ENCODE results near the gene ACLY. TPM values are rescaled to one million over a fixed set of nuclear protein-coding genes. Genes with fewer than 3 reads are reported as not detected.

The ACLY gene
- 100 to 1,000 TPM; 254 to 315 (median 279) TPM for total RNA-seq (2021; fragmentation: NEBNext Ultra II Directional; extraction: Animal tissue kit (Norgen Biotek cat#: 25700))
- long read RNA-seq, full-length matches to known transcripts: 97 of 187 reads
- long read RNA-seq, partial matches to known transcripts: 56 of 187 reads
- long read RNA-seq, other reads (novel, unspliced or antisense): 34 of 187 reads

GRCh38 chr17:41918314-41919164 is at the start of gene ACLY:
ACLY (minus strand) TSS chr17:41918951; CDS start chr17:41913873, 5,078 bp downstream.
- Mint-ChIP-seq H3K27ac (peak within 1 kb of the TSS; percentile 88), H3K36me3 (ENCODE audit: low read depth) (peaks cover 22% of the 10 kb centered on the region), H3K4me3 (peak within 1 kb of the TSS; percentile 97), H3K9me3 (no peaks in the 10 kb centered on the region), H3K4me1 (ENCODE audit: low read depth) (peaks cover 47% of the 10 kb centered on the region), H3K27me3 (ENCODE audit: insufficient read depth) (peaks cover 3% of the 10 kb centered on the region)
- peak; percentile 95 for DNase-seq
- no peak for TF ChIP-seq CTCF (IDR thresholded peaks at IDR 0.05)

- Mint-ChIP-seq H3K4me3 (peak overlapping the region; percentile 90), H3K27me3 (ENCODE audit: insufficient read depth) (peaks cover 9% of the 10 kb centered on the region), H3K27ac (peak overlapping the region; percentile 64), H3K36me3 (ENCODE audit: low read depth) (peaks cover 25% of the 10 kb centered on the region), H3K4me1 (ENCODE audit: low read depth) (peaks cover 27% of the 10 kb centered on the region), H3K9me3 (no peaks in the 10 kb centered on the region)
- DNase-seq: no peak
- no peak for TF ChIP-seq CTCF (IDR thresholded peaks at IDR 0.05)
Measured at GRCh38 chr17:41967921-41968578, 49.3 kb upstream of the ACLY start.

GRCh38 chr17:41967141-41967920 is 48.6 kb upstream of the ACLY start:
- Mint-ChIP-seq H3K36me3 (ENCODE audit: low read depth) (peaks cover 19% of the 10 kb centered on the region), H3K4me1 (ENCODE audit: low read depth) (peaks cover 27% of the 10 kb centered on the region), H3K27ac (peak overlapping the region; percentile 64), H3K4me3 (peak overlapping the region; percentile 90), H3K27me3 (ENCODE audit: insufficient read depth) (peaks cover 9% of the 10 kb centered on the region), H3K9me3 (no peaks in the 10 kb centered on the region)
- DNase-seq: no peak
- TF ChIP-seq CTCF (IDR thresholded peaks at IDR 0.05): no peak

- no peak for TF ChIP-seq CTCF (IDR thresholded peaks at IDR 0.05)
- H3K4me1 Mint-ChIP-seq (ENCODE audit: low read depth): peaks cover 27% of the 10 kb centered on the region
- peaks cover 17% of the 10 kb centered on the region for H3K36me3 Mint-ChIP-seq (ENCODE audit: low read depth)
- H3K27me3 Mint-ChIP-seq (ENCODE audit: insufficient read depth): peaks cover 12% of the 10 kb centered on the region
- H3K4me3 Mint-ChIP-seq: peak within 1 kb of the TSS; percentile 90
- peak; percentile 83 for DNase-seq
- peak within 1 kb of the TSS; percentile 64 for H3K27ac Mint-ChIP-seq
- no peaks in the 10 kb centered on the region for H3K9me3 Mint-ChIP-seq
Measured at GRCh38 chr17:41966463-41967140, 47.9 kb upstream of the ACLY start, which contains the start of gene CNP. CNP (plus strand) TSS chr17:41966795; CDS start chr17:41966885, 90 bp downstream.

All from HFFc6 (cell line).